H9 (cell line): Measurements from ENCODE around the gene SAV1. TPM values are rescaled to one million over a fixed set of nuclear protein-coding genes. Genes with fewer than 3 reads are reported as not detected.

Source experiments
- DNase-seq: peaks from one replicate; pipeline ENCODE4 v3.0.0-alpha.2; 2017
- H2AFZ ChIP-seq: one replicate; pipeline ENCODE4 v1.6.1; 2013; ENCODE audit warnings: mild to moderate bottlenecking, low read length, control low read depth, moderate library complexity
- H2AK5ac ChIP-seq: 2 replicates; pipeline ENCODE4 v1.6.1; 2013; ENCODE audit warnings: low read length, control low read depth, mixed read lengths; ENCODE audit not compliant: insufficient read length
- H2BK120ac ChIP-seq: one replicate; pipeline ENCODE4 v1.6.1; 2013; ENCODE audit warnings: low read depth, mild to moderate bottlenecking, low read length, control low read depth, inconsistent platforms; ENCODE audit not compliant: poor library complexity, severe bottlenecking
- H2BK12ac ChIP-seq: 2 replicates; pipeline ENCODE4 v1.6.1; 2013; ENCODE audit warnings: low read length, control low read depth, mixed read lengths, low read depth; ENCODE audit not compliant: insufficient read length
- H2BK15ac ChIP-seq: 2 replicates; pipeline ENCODE4 v1.6.1; 2013; ENCODE audit warnings: low read depth, low read length, control low read depth
- H2BK20ac ChIP-seq: one replicate; pipeline ENCODE4 v1.6.1; 2013; ENCODE audit warnings: low read depth, mild to moderate bottlenecking, low read length, control low read depth, inconsistent platforms; ENCODE audit not compliant: poor library complexity, severe bottlenecking
- H2BK5ac ChIP-seq: 2 replicates; pipeline ENCODE4 v1.6.1; 2013; ENCODE audit warnings: low read length, control low read depth, mixed read lengths; ENCODE audit not compliant: insufficient read length
- H3K14ac ChIP-seq: 2 replicates; pipeline ENCODE4 v1.6.1; 2013; ENCODE audit warnings: low read length, control low read depth; ENCODE audit not compliant: insufficient read depth
- H3K18ac ChIP-seq: 2 replicates; pipeline ENCODE4 v1.6.1; 2013; ENCODE audit warnings: low read depth, mild to moderate bottlenecking, mixed read lengths, low read length, control low read depth; ENCODE audit not compliant: insufficient read length
- H3K23ac ChIP-seq: 2 replicates; pipeline ENCODE4 v1.6.1; 2013; ENCODE audit warnings: low read length, control low read depth, mixed read lengths, low read depth; ENCODE audit not compliant: insufficient read length
- H3K23me2 ChIP-seq: 2 replicates; pipeline ENCODE4 v1.6.1; 2013; ENCODE audit warnings: low read depth, mild to moderate bottlenecking, mixed read lengths, low read length, control low read depth; ENCODE audit not compliant: insufficient read length, poor library complexity, severe bottlenecking
- H3K27ac ChIP-seq: 2 replicates; pipeline ENCODE4 v1.5.1; 2013; ENCODE audit warnings: low read length, control low read depth, mixed read lengths, low read depth; ENCODE audit not compliant: insufficient read length
- H3K27me3 ChIP-seq: 2 replicates; pipeline ENCODE4 v1.6.1; 2013; ENCODE audit warnings: low read length, control low read depth, inconsistent platforms; ENCODE audit not compliant: insufficient read depth
- H3K4ac ChIP-seq: 2 replicates; pipeline ENCODE4 v1.6.1; 2013; ENCODE audit warnings: low read depth, mild to moderate bottlenecking, control low read depth, inconsistent platforms, low read length, moderate library complexity
- H3K4me1 ChIP-seq: 2 replicates; pipeline ENCODE4 v1.6.1; 2013; ENCODE audit warnings: low read length, control low read depth, inconsistent platforms; ENCODE audit not compliant: insufficient read depth
- H3K4me2 ChIP-seq: 2 replicates; pipeline ENCODE4 v1.6.1; 2013; ENCODE audit warnings: low read length, control low read depth, mixed read lengths; ENCODE audit not compliant: insufficient read length, insufficient read depth
- H3K56ac ChIP-seq: 2 replicates; pipeline ENCODE4 v1.6.1; 2013; ENCODE audit warnings: low read depth, mild to moderate bottlenecking, mixed read lengths, low read length, control low read depth; ENCODE audit not compliant: insufficient read length
- H3K79me1 ChIP-seq: 2 replicates; pipeline ENCODE4 v1.6.1; 2013; ENCODE audit warnings: low read depth, mild to moderate bottlenecking, moderate library complexity, low read length, control low read depth, inconsistent platforms; ENCODE audit not compliant: insufficient read depth, poor library complexity, severe bottlenecking
- H3K79me2 ChIP-seq: 2 replicates; pipeline ENCODE4 v1.6.1; 2013; ENCODE audit warnings: low read length, control low read depth, inconsistent platforms; ENCODE audit not compliant: insufficient read depth
- H3K9ac ChIP-seq: 2 replicates; pipeline ENCODE4 v1.6.1; 2013; ENCODE audit warnings: low read length, control low read depth, mixed read lengths; ENCODE audit not compliant: insufficient read length; ENCODE audit errors: extremely low read depth
- H3K9me3 ChIP-seq: one replicate; pipeline ENCODE4 v1.6.1; 2013; ENCODE audit warnings: low read depth, low read length, inconsistent platforms; ENCODE audit not compliant: control insufficient read depth
- H3T11ph ChIP-seq: one replicate; pipeline ENCODE4 v1.6.1; 2013; ENCODE audit warnings: mild to moderate bottlenecking, low read length, control low read depth, inconsistent platforms
- H4K20me1 ChIP-seq: one replicate; pipeline ENCODE4 v1.6.1; 2013; ENCODE audit not compliant: control insufficient read depth, insufficient read length, insufficient read depth
- H4K5ac ChIP-seq: 2 replicates; pipeline ENCODE4 v1.6.1; 2013; ENCODE audit warnings: low read depth, mild to moderate bottlenecking, mixed read lengths, low read length, control low read depth; ENCODE audit not compliant: insufficient read length
- H4K8ac ChIP-seq: replicated peaks from 2 replicates; pipeline ENCODE4 v1.6.1; 2013; ENCODE audit warnings: low read length, control low read depth, mixed read lengths, low read depth; ENCODE audit not compliant: insufficient read length
- H4K91ac ChIP-seq: 2 replicates; pipeline ENCODE4 v1.6.1; 2013; ENCODE audit warnings: low read depth, mild to moderate bottlenecking, moderate library complexity, mixed read lengths, low read length, control low read depth; ENCODE audit not compliant: insufficient read length
- H3K27ac Mint-ChIP-seq, 3 experiments: 2 replicates in 2 of 3; 3 replicates in 1 of 3; pipeline ENCODE4 v1.8.0; 2020 to 2021; ENCODE audit warnings: mixed read lengths in 3 of 3, mild to moderate bottlenecking in 1 of 3, moderate library complexity in 1 of 3
- H3K27me3 Mint-ChIP-seq: 2 replicates; pipeline ENCODE4 v1.8.0; 2021; ENCODE audit warnings: low read depth, mild to moderate bottlenecking, moderate library complexity, mixed read lengths
- H3K36me3 Mint-ChIP-seq, 3 experiments: 2 replicates in 2 of 3; 3 replicates in 1 of 3; pipeline ENCODE4 v1.8.0; 2020 to 2021; ENCODE audit warnings: low read depth in 3 of 3, mixed read lengths in 3 of 3; ENCODE audit not compliant: insufficient read depth in 1 of 3
- H3K4me1 Mint-ChIP-seq, 2 experiments: 2 replicates each; pipeline ENCODE4 v1.8.0; 2020; ENCODE audit warnings: mixed read lengths in 2 of 2
- H3K4me3 Mint-ChIP-seq, 2 experiments: 2 replicates in 1 of 2; 3 replicates in 1 of 2; pipeline ENCODE4 v1.8.0; 2020 to 2021; ENCODE audit warnings: mild to moderate bottlenecking in 2 of 2, mixed read lengths in 2 of 2, moderate library complexity in 1 of 2
- H3K9me3 Mint-ChIP-seq, 2 experiments: 2 replicates in 1 of 2; 3 replicates in 1 of 2; pipeline ENCODE4 v1.8.0; 2020; ENCODE audit warnings: mild to moderate bottlenecking in 2 of 2, mixed read lengths in 2 of 2, moderate library complexity in 1 of 2
- whole genome bisulfite sequencing: extraction: QIAGEN DNeasy Blood & Tissue Kit; methylation state at CpG from one replicate; pipeline ENCODE4 v1.1.7; 2013; ENCODE audit warnings: missing lambda C conversion rate, low lambda C conversion rate, mixed read lengths; ENCODE audit not compliant: insufficient read length; ENCODE audit errors: extremely low coverage; 5-methylcytosine and 5-hydroxymethylcytosine counted together
- total RNA-seq: library from RNA; stranded (reverse); gene quantifications from 2 replicates; pipeline ENCODE4 v1.2.1, GENCODE V29; 2021
- TF ChIP-seq, protein P1 (sequence below): fragments of 200-600 bp; sonication (generic); conservative IDR thresholded peaks from 3 replicates; pipeline ENCODE4 v1.8.0; 2021; ENCODE audit warnings: antibody characterized with exemption, mild to moderate bottlenecking

Gene SAV1
- total RNA-seq, 1 experiment from 2014 or later = 57.3 TPM

DNA sequence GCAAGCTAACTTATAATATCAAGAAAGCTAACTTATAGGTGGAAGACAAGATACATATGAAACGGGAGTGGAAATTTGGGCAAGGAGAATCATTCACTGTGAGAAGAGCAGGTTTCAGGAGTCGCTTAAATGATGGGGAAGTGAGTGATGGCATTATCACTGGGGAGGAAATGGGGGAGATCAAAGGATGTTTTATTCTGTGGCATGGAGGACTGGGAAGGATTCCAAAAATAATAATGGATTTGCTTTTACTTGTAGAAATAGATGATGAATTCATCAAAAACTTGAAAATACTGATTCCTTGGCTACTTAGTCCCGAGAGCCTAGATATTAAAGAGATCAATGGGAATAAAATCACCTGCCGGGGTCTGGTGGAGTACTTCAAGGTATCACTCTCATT, 47.8 kb downstream of the SAV1 start:
- no peak overlapping the region for H3K4ac ChIP-seq
- DNase-seq = no peak
- no peaks in the 10 kb centered on the region for H3K9me3 Mint-ChIP-seq

More for the DNA sequence above, 47.8 kb downstream of the SAV1 start:
- Histone ChIP-seq H3K4me2 (no peak overlapping the region), H2BK12ac (no peak overlapping the region), H3K27ac (no peak overlapping the region), H3K79me1 (no peaks in the 10 kb centered on the region), H2BK20ac (no peak overlapping the region), H3K79me2 (no peaks in the 10 kb centered on the region), H3K23me2 (no peaks in the 10 kb centered on the region), H2BK5ac (no peak overlapping the region), H3K56ac (no peak overlapping the region), H3K9me3 (no peaks in the 10 kb centered on the region), H3K27me3 (no peaks in the 10 kb centered on the region), H3K23ac (no peak overlapping the region), H3K14ac (no peak overlapping the region), H2AK5ac (no peak overlapping the region), H2BK15ac (no peak overlapping the region), H3K9ac (no peak overlapping the region), H2BK120ac (no peak overlapping the region), H4K5ac (no peak overlapping the region), H2AFZ (no peak overlapping the region), H3T11ph (no peak overlapping the region), H4K91ac (no peak overlapping the region), H3K4me1 (no peaks in the 10 kb centered on the region), H3K18ac (no peak overlapping the region), H4K20me1 (no peaks in the 10 kb centered on the region), H4K8ac (no peak overlapping the region)
- TF ChIP-seq, protein P1, sequence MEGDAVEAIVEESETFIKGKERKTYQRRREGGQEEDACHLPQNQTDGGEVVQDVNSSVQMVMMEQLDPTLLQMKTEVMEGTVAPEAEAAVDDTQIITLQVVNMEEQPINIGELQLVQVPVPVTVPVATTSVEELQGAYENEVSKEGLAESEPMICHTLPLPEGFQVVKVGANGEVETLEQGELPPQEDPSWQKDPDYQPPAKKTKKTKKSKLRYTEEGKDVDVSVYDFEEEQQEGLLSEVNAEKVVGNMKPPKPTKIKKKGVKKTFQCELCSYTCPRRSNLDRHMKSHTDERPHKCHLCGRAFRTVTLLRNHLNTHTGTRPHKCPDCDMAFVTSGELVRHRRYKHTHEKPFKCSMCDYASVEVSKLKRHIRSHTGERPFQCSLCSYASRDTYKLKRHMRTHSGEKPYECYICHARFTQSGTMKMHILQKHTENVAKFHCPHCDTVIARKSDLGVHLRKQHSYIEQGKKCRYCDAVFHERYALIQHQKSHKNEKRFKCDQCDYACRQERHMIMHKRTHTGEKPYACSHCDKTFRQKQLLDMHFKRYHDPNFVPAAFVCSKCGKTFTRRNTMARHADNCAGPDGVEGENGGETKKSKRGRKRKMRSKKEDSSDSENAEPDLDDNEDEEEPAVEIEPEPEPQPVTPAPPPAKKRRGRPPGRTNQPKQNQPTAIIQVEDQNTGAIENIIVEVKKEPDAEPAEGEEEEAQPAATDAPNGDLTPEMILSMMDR = no peak
- no CpG with 5 or more reads among the region's 4 CpGs for WGBS
- H3K4me1 Mint-ChIP-seq = no peaks in the 10 kb centered on the region
- no peak overlapping the region for H3K4me3 Mint-ChIP-seq
- no peaks in the 10 kb centered on the region for H3K36me3 Mint-ChIP-seq
- no peak overlapping the region for H3K27ac Mint-ChIP-seq
- no peaks in the 10 kb centered on the region for H3K27me3 Mint-ChIP-seq
